HEK293 (cell line): ENCODE measurements around the gene KMT2A.

Experiments used
- KLF10 ChIP-seq: fragments of 450-650 bp; IDR thresholded peaks from 2 replicates; pipeline ENCODE4 v1.5.1; 2018; ENCODE audit warnings: missing biosample characterization, mild to moderate bottlenecking, missing genetic modification characterization
- PRDM10 ChIP-seq: fragments of 450-650 bp; formaldehyde crosslinking; IDR thresholded peaks from 2 replicates; pipeline ENCODE4 v1.5.1; 2016; ENCODE audit warnings: missing biosample characterization, missing genetic modification characterization
- PRDM4 ChIP-seq: fragments of 450-650 bp; formaldehyde crosslinking; IDR thresholded peaks from 2 replicates; pipeline ENCODE4 v1.5.1; 2017; ENCODE audit warnings: missing biosample characterization, missing genetic modification characterization
- REPIN1 ChIP-seq: fragments of 450-650 bp; formaldehyde crosslinking; IDR thresholded peaks from 2 replicates; pipeline ENCODE4 v1.5.1; 2017; ENCODE audit warnings: missing biosample characterization, missing genetic modification characterization, low read depth
- SCRT1 ChIP-seq: fragments of 450-650 bp; formaldehyde crosslinking; IDR thresholded peaks from 2 replicates; pipeline ENCODE4 v1.5.1; 2016; ENCODE audit warnings: missing biosample characterization, missing genetic modification characterization, borderline replicate concordance
- SETDB1 ChIP-seq: IDR thresholded peaks from one replicate; pipeline ENCODE4 v1.6.1; 2017; ENCODE audit warnings: mild to moderate bottlenecking, low read length, moderate library complexity, mixed read lengths; ENCODE audit not compliant: insufficient read length
- SP7 ChIP-seq: fragments of 450-650 bp; formaldehyde crosslinking; IDR thresholded peaks from 2 replicates; pipeline ENCODE4 v1.5.1; 2016; ENCODE audit warnings: missing biosample characterization, missing genetic modification characterization
- ZBTB11 ChIP-seq: fragments of 450-650 bp; formaldehyde crosslinking; conservative IDR thresholded peaks from 2 replicates; pipeline ENCODE4 v1.5.1; 2016; ENCODE audit warnings: low read depth, missing biosample characterization, missing genetic modification characterization
- ZFP3 ChIP-seq: fragments of 450-650 bp; formaldehyde crosslinking; IDR thresholded peaks from 2 replicates; pipeline ENCODE4 v1.5.1; 2016; ENCODE audit warnings: low read depth, missing biosample characterization, missing genetic modification characterization
- ZNF184 ChIP-seq: fragments of 450-650 bp; IDR thresholded peaks from 2 replicates; pipeline ENCODE4 v1.5.1; 2018; ENCODE audit warnings: missing biosample characterization, mild to moderate bottlenecking, missing genetic modification characterization
- ZNF366 ChIP-seq: fragments of 450-650 bp; formaldehyde crosslinking; conservative IDR thresholded peaks from 2 replicates; pipeline ENCODE4 v1.5.1; 2016; ENCODE audit warnings: missing biosample characterization, missing genetic modification characterization
- ZNF398 ChIP-seq: fragments of 450-650 bp; formaldehyde crosslinking; IDR thresholded peaks from 2 replicates; pipeline ENCODE4 v1.5.1; 2017; ENCODE audit warnings: missing biosample characterization, missing genetic modification characterization
- ZNF571 ChIP-seq: fragments of 450-650 bp; formaldehyde crosslinking; IDR thresholded peaks from 2 replicates; pipeline ENCODE4 v1.5.0; 2017; ENCODE audit warnings: missing biosample characterization, missing genetic modification characterization
- ZNF621 ChIP-seq: fragments of 450-650 bp; formaldehyde crosslinking; IDR thresholded peaks from 2 replicates; pipeline ENCODE4 v1.5.1; 2017; ENCODE audit warnings: missing biosample characterization, missing genetic modification characterization
- ZNF660 ChIP-seq: fragments of 450-650 bp; IDR thresholded peaks from 2 replicates; pipeline ENCODE4 v1.5.1; 2018; ENCODE audit warnings: missing biosample characterization, mild to moderate bottlenecking, missing genetic modification characterization
- ZNF677 ChIP-seq: fragments of 450-650 bp; IDR thresholded peaks from 2 replicates; pipeline ENCODE4 v1.5.0; 2018; ENCODE audit warnings: missing biosample characterization, mild to moderate bottlenecking, missing genetic modification characterization, moderate library complexity
- ZNF777 ChIP-seq: fragments of 450-650 bp; formaldehyde crosslinking; IDR thresholded peaks from 2 replicates; pipeline ENCODE4 v1.5.1; 2017; ENCODE audit warnings: missing biosample characterization, missing genetic modification characterization, borderline replicate concordance
- ZNF785 ChIP-seq: fragments of 450-650 bp; formaldehyde crosslinking; IDR thresholded peaks from 2 replicates; pipeline ENCODE4 v1.5.1; 2016; ENCODE audit warnings: missing biosample characterization, missing genetic modification characterization
- TF ChIP-seq, protein P1 (sequence below): fragments of 450-650 bp; formaldehyde crosslinking; IDR thresholded peaks from 2 replicates; pipeline ENCODE4 v1.5.1; 2016; ENCODE audit warnings: missing biosample characterization, missing genetic modification characterization
- TF ChIP-seq, protein P2 (sequence below): fragments of 450-650 bp; formaldehyde crosslinking; IDR thresholded peaks from 2 replicates; pipeline ENCODE4 v1.5.1; 2016; ENCODE audit warnings: missing biosample characterization, missing genetic modification characterization
- TF ChIP-seq, protein P3 (sequence below): fragments of 450-650 bp; formaldehyde crosslinking; IDR thresholded peaks from 2 replicates; pipeline ENCODE4 v1.5.0; 2017; ENCODE audit warnings: missing biosample characterization, missing genetic modification characterization, borderline replicate concordance

KMT2A gene

GRCh38 chr11:118434123-118434552, 2.2 kb upstream of the KMT2A start (continued):
- TF ChIP-seq ZNF398 (0 out of 2 replicates have a peak, but pooled peaks have one; percentile 12), ZFP3 (tag by site-specific recombination) (no peak), SETDB1 (no peak), ZNF660 (tag by site-specific recombination) (no peak), REPIN1 (tag by site-specific recombination) (no peak), ZNF571 (tag by site-specific recombination) (no peak), SCRT1 (tag by site-specific recombination) (no peak), ZNF777 (tag by site-specific recombination) (no peak), ZNF677 (no peak), ZNF621 (tag by site-specific recombination) (no peak), PRDM4 (no peak), SP7 (tag by site-specific recombination) (peak; percentile 26; the same call in 1 of the 2 replicates), ZBTB11 (tag by site-specific recombination) (no peak), KLF10 (tag by site-specific recombination) (no peak), ZNF184 (tag by site-specific recombination) (no peak), ZNF785 (no peak), ZNF366 (tag by site-specific recombination) (no peak), PRDM10 (tag by site-specific recombination) (no peak)
- TF ChIP-seq, protein P1, sequence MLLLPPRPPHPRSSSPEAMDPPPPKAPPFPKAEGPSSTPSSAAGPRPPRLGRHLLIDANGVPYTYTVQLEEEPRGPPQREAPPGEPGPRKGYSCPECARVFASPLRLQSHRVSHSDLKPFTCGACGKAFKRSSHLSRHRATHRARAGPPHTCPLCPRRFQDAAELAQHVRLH (tag by site-specific recombination) = no peak
- TF ChIP-seq, protein P2, sequence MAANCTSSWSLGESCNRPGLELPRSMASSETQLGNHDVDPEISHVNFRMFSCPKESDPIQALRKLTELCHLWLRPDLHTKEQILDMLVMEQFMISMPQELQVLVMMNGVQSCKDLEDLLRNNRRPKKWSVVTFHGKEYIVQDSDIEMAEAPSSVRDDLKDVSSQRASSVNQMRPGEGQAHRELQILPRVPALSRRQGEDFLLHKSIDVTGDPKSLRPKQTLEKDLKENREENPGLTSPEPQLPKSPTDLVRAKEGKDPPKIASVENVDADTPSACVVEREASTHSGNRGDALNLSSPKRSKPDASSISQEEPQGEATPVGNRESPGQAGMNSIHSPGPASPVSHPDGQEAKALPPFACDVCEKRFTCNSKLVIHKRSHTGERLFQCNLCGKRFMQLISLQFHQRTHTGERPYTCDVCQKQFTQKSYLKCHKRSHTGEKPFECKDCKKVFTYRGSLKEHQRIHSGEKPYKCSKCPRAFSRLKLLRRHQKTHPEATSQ (tag by site-specific recombination) = no peak
- TF ChIP-seq, protein P3, sequence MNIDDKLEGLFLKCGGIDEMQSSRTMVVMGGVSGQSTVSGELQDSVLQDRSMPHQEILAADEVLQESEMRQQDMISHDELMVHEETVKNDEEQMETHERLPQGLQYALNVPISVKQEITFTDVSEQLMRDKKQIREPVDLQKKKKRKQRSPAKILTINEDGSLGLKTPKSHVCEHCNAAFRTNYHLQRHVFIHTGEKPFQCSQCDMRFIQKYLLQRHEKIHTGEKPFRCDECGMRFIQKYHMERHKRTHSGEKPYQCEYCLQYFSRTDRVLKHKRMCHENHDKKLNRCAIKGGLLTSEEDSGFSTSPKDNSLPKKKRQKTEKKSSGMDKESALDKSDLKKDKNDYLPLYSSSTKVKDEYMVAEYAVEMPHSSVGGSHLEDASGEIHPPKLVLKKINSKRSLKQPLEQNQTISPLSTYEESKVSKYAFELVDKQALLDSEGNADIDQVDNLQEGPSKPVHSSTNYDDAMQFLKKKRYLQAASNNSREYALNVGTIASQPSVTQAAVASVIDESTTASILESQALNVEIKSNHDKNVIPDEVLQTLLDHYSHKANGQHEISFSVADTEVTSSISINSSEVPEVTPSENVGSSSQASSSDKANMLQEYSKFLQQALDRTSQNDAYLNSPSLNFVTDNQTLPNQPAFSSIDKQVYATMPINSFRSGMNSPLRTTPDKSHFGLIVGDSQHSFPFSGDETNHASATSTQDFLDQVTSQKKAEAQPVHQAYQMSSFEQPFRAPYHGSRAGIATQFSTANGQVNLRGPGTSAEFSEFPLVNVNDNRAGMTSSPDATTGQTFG = no peak
